ENCODE results near the gene TMEM30B.

Gene TMEM30B

GRCh38 chr14:61257469-61258057, 23.6 kb downstream of the TMEM30B start:
- Histone ChIP-seq H3K79me2 (ENCODE audit: low read length) (no peaks in the 10 kb centered on the region), H3K27me3 (ENCODE audit: low read depth, low read length) (0 out of 2 replicates have a peak, but pooled peaks cover 5% of the 10 kb centered on the region), H3K9ac (ENCODE audit: low read length) (no peak overlapping the region), H3K36me3 (replicated peaks; ENCODE audit: low read depth, low read length) (no peaks in the 10 kb centered on the region), H3K4me2 (ENCODE audit: low read length) (no peak overlapping the region), H3K27ac (ENCODE audit: low read length) (no peak overlapping the region), H3K4me1 (ENCODE audit: low read length) (peaks cover 9% of the 10 kb centered on the region), H3K9me3 (ENCODE audit: insufficient read depth, low read length) (no peaks in the 10 kb centered on the region), H3K4me3 (ENCODE audit: low read length) (no peak overlapping the region), H4K20me1 (ENCODE audit: insufficient read depth, low read length) (no peaks in the 10 kb centered on the region), H2AFZ (ENCODE audit: low read depth, low read length) (no peak overlapping the region)
- TF ChIP-seq EZH2phosphoT487 (IDR thresholded peaks at IDR 0.05; ENCODE audit: low read depth) (no peak), CTCF (IDR thresholded peaks at IDR 0.05; ENCODE audit: low read depth, low read length) (no peak)

GRCh38 chr14:61256826-61257468, 24.2 kb downstream of the TMEM30B start:
- TF ChIP-seq EZH2phosphoT487 (IDR thresholded peaks at IDR 0.05; ENCODE audit: low read depth) (no peak), CTCF (IDR thresholded peaks at IDR 0.05; ENCODE audit: low read depth, low read length) (no peak)
- Histone ChIP-seq H3K36me3 (replicated peaks; ENCODE audit: low read depth, low read length) (no peaks in the 10 kb centered on the region), H3K4me3 (ENCODE audit: low read length) (no peak overlapping the region), H3K79me2 (ENCODE audit: low read length) (no peaks in the 10 kb centered on the region), H4K20me1 (ENCODE audit: insufficient read depth, low read length) (no peaks in the 10 kb centered on the region), H2AFZ (ENCODE audit: low read depth, low read length) (no peak overlapping the region), H3K4me1 (ENCODE audit: low read length) (peaks cover 9% of the 10 kb centered on the region), H3K27me3 (ENCODE audit: low read depth, low read length) (0 out of 2 replicates have a peak, but pooled peaks cover 5% of the 10 kb centered on the region), H3K9me3 (ENCODE audit: insufficient read depth, low read length) (no peaks in the 10 kb centered on the region), H3K27ac (ENCODE audit: low read length) (no peak overlapping the region), H3K9ac (ENCODE audit: low read length) (no peak overlapping the region), H3K4me2 (ENCODE audit: low read length) (no peak overlapping the region)

GRCh38 chr14:61255968-61256367, 25.2 kb downstream of the TMEM30B start:
- no peak for TF ChIP-seq CTCF (IDR thresholded peaks at IDR 0.05; ENCODE audit: low read depth, low read length)
- no peak for TF ChIP-seq EZH2phosphoT487 (IDR thresholded peaks at IDR 0.05; ENCODE audit: low read depth)
- Histone ChIP-seq H3K36me3 (replicated peaks; ENCODE audit: low read depth, low read length) (no peaks in the 10 kb centered on the region), H2AFZ (ENCODE audit: low read depth, low read length) (no peak overlapping the region), H3K9me3 (ENCODE audit: insufficient read depth, low read length) (no peaks in the 10 kb centered on the region), H3K27ac (ENCODE audit: low read length) (no peak overlapping the region), H3K27me3 (ENCODE audit: low read depth, low read length) (0 out of 2 replicates have a peak, but pooled peaks cover 5% of the 10 kb centered on the region), H3K4me3 (ENCODE audit: low read length) (no peak overlapping the region), H3K79me2 (ENCODE audit: low read length) (no peaks in the 10 kb centered on the region), H4K20me1 (ENCODE audit: insufficient read depth, low read length) (no peaks in the 10 kb centered on the region), H3K4me2 (ENCODE audit: low read length) (no peak overlapping the region), H3K9ac (ENCODE audit: low read length) (no peak overlapping the region), H3K4me1 (ENCODE audit: low read length) (peaks cover 9% of the 10 kb centered on the region)

GRCh38 chr14:61254808-61255526, 26.2 kb downstream of the TMEM30B start:
- H3K36me3 ChIP-seq (replicated peaks; ENCODE audit: low read depth, low read length): no peaks in the 10 kb centered on the region
- no peaks in the 10 kb centered on the region for H4K20me1 ChIP-seq (ENCODE audit: insufficient read depth, low read length)
- peaks cover 9% of the 10 kb centered on the region for H3K4me1 ChIP-seq (ENCODE audit: low read length)
- no peak overlapping the region for H3K4me2 ChIP-seq (ENCODE audit: low read length)
- H3K79me2 ChIP-seq (ENCODE audit: low read length): no peaks in the 10 kb centered on the region
- H3K9ac ChIP-seq (ENCODE audit: low read length): no peak overlapping the region
- H2AFZ ChIP-seq (ENCODE audit: low read depth, low read length): no peak overlapping the region
- H3K27me3 ChIP-seq (ENCODE audit: low read depth, low read length): 0 out of 2 replicates have a peak, but pooled peaks cover 5% of the 10 kb centered on the region
- H3K4me3 ChIP-seq (ENCODE audit: low read length): no peak overlapping the region
- TF ChIP-seq CTCF (IDR thresholded peaks at IDR 0.05; ENCODE audit: low read depth, low read length) (no peak), EZH2phosphoT487 (IDR thresholded peaks at IDR 0.05; ENCODE audit: low read depth) (no peak)
- no peaks in the 10 kb centered on the region for H3K9me3 ChIP-seq (ENCODE audit: insufficient read depth, low read length)
- no peak overlapping the region for H3K27ac ChIP-seq (ENCODE audit: low read length)

Measured in OCI-LY3 (cell line).